NCI-H146 treated with DMSO at 0.1 percent for 48 hours (cell line): ENCODE measurements around the gene GSTM1.
"Not testable (repeated sequence)": the region's sequence is repeated elsewhere in the genome, so short reads cannot be mapped to it uniquely, and the experiment has no call there.

Experiments
- DNase-seq: peaks from one replicate; lab custom pipeline; 2025; ENCODE audit not compliant: unreplicated experiment; lab: John Stamatoyannopoulos, UW

The GSTM1 gene

GRCh38 chr1:109659997-109660690 is 27.5 kb upstream of the GSTM1 start:
- no peak for DNase-seq

- DNase-seq: not testable (repeated sequence)
Measured at GRCh38 chr1:109660691-109661026, 27.0 kb upstream of the GSTM1 start.

GRCh38 chr1:109661391-109661790 is 26.2 kb upstream of the GSTM1 start:
- no peak for DNase-seq

- no peak for DNase-seq
Measured at GRCh38 chr1:109664671-109665070, 22.9 kb upstream of the GSTM1 start.

GRCh38 chr1:109667452-109668122 is 20.0 kb upstream of the GSTM1 start, which contains the start of gene GSTM2:
Gene GSTM2 (plus strand): TSS chr1:109668057. CDS start chr1:109668116, 59 bp downstream.
- peak; percentile 75 for DNase-seq

- DNase-seq: no peak
Measured at GRCh38 chr1:109668123-109668775, 19.4 kb upstream of the GSTM1 start.

GRCh38 chr1:109669246-109669948 is 18.2 kb upstream of the GSTM1 start:
- DNase-seq: no peak

GRCh38 chr1:109669949-109670302 is 17.7 kb upstream of the GSTM1 start:
- not testable (repeated sequence) for DNase-seq

GRCh38 chr1:109671067-109671466 is 16.6 kb upstream of the GSTM1 start:
- no peak for DNase-seq

GRCh38 chr1:109673861-109674260 is 13.8 kb upstream of the GSTM1 start:
- DNase-seq: not testable (repeated sequence)

- not testable (repeated sequence) for DNase-seq
Measured at GRCh38 chr1:109676683-109677381, 10.8 kb upstream of the GSTM1 start.

GRCh38 chr1:109677459-109677858 is 10.2 kb upstream of the GSTM1 start:
- no peak for DNase-seq

- not testable (repeated sequence) for DNase-seq
Measured at GRCh38 chr1:109678637-109679036, 9.0 kb upstream of the GSTM1 start.

GRCh38 chr1:109684777-109685176 is 2.8 kb upstream of the GSTM1 start:
- not testable (repeated sequence) for DNase-seq

GRCh38 chr1:109685399-109685798 is 2.2 kb upstream of the GSTM1 start:
- DNase-seq: not testable (repeated sequence)

- DNase-seq: not testable (repeated sequence)
Measured at GRCh38 chr1:109685890-109686289, 1.7 kb upstream of the GSTM1 start.

- DNase-seq: not testable (repeated sequence)
Measured at GRCh38 chr1:109687109-109687508, 508 bp upstream of the GSTM1 start.

- DNase-seq: no peak
Measured at GRCh38 chr1:109689844-109690405, 2.3 kb downstream of the GSTM1 start.

GRCh38 chr1:109691759-109692158 is 4.1 kb downstream of the GSTM1 start:
- no peak for DNase-seq

- not testable (repeated sequence) for DNase-seq
Measured at GRCh38 chr1:109694400-109694799, 6.8 kb downstream of the GSTM1 start.

- DNase-seq: not testable (repeated sequence)
Measured at GRCh38 chr1:109695138-109695537, 7.5 kb downstream of the GSTM1 start.
